Activated naive CD4-positive, alpha-beta T cell treated with anti-CD3 and anti-CD28 coated beads, Interleukin-2, amount 50 U/mL, for 24 hours (primary cell): ENCODE measurements around the gene CHPT1.
"Not testable (repeated sequence)": the region's sequence is repeated elsewhere in the genome, so short reads cannot be mapped to it uniquely, and the experiment has no call there.

Source experiments
- H3K27ac Mint-ChIP-seq: one replicate; pipeline ENCODE4 v1.8.0; 2021; ENCODE audit warnings: mild to moderate bottlenecking, mixed read lengths
- H3K27me3 Mint-ChIP-seq: one replicate; pipeline ENCODE4 v1.8.0; 2021; ENCODE audit warnings: mixed read lengths
- H3K36me3 Mint-ChIP-seq: one replicate; pipeline ENCODE4 v1.8.0; 2021; ENCODE audit warnings: mixed read lengths
- H3K4me1 Mint-ChIP-seq: one replicate; pipeline ENCODE4 v1.8.0; 2021; ENCODE audit warnings: mixed read lengths
- H3K4me3 Mint-ChIP-seq: one replicate; pipeline ENCODE4 v1.8.0; 2021; ENCODE audit warnings: mild to moderate bottlenecking, mixed read lengths
- H3K9me3 Mint-ChIP-seq: one replicate; pipeline ENCODE4 v1.8.0; 2021; ENCODE audit warnings: mixed read lengths

The CHPT1 gene

GRCh38 chr12:101671833-101672232 lies 25.6 kb upstream of the CHPT1 start:
- Mint-ChIP-seq H3K9me3 (no peaks in the 10 kb centered on the region), H3K27me3 (no peaks in the 10 kb centered on the region), H3K36me3 (no peaks in the 10 kb centered on the region), H3K4me3 (peak overlapping the region; percentile 60), H3K4me1 (peaks cover 24% of the 10 kb centered on the region), H3K27ac (peak overlapping the region; percentile 30)

- no peaks in the 10 kb centered on the region for H3K27me3 Mint-ChIP-seq
- H3K4me1 Mint-ChIP-seq = peaks cover 17% of the 10 kb centered on the region
- no peaks in the 10 kb centered on the region for H3K36me3 Mint-ChIP-seq
- H3K9me3 Mint-ChIP-seq = no peaks in the 10 kb centered on the region
- H3K4me3 Mint-ChIP-seq = no peak overlapping the region
- H3K27ac Mint-ChIP-seq = no peak overlapping the region
Measured at GRCh38 chr12:101675555-101675954, 21.9 kb upstream of the CHPT1 start.

GRCh38 chr12:101676497-101676896 lies 20.9 kb upstream of the CHPT1 start:
- not testable (repeated sequence) for H3K27me3 Mint-ChIP-seq, H3K4me1 Mint-ChIP-seq, H3K4me3 Mint-ChIP-seq, H3K27ac Mint-ChIP-seq, H3K9me3 Mint-ChIP-seq, H3K36me3 Mint-ChIP-seq

- H3K27me3 Mint-ChIP-seq = no peaks in the 10 kb centered on the region
- H3K36me3 Mint-ChIP-seq = no peaks in the 10 kb centered on the region
- no peak overlapping the region for H3K4me3 Mint-ChIP-seq
- H3K9me3 Mint-ChIP-seq = no peaks in the 10 kb centered on the region
- H3K4me1 Mint-ChIP-seq = no peaks in the 10 kb centered on the region
- H3K27ac Mint-ChIP-seq = no peak overlapping the region
Measured at GRCh38 chr12:101678081-101678480, 19.4 kb upstream of the CHPT1 start.

- Mint-ChIP-seq H3K36me3 (no peaks in the 10 kb centered on the region), H3K27me3 (no peaks in the 10 kb centered on the region), H3K9me3 (no peaks in the 10 kb centered on the region), H3K4me1 (no peaks in the 10 kb centered on the region), H3K27ac (no peak overlapping the region), H3K4me3 (no peak overlapping the region)
Measured at GRCh38 chr12:101680240-101680639, 17.2 kb upstream of the CHPT1 start.

- no peak overlapping the region for H3K4me3 Mint-ChIP-seq
Measured at GRCh38 chr12:101680647-101681046, 16.8 kb upstream of the CHPT1 start.

GRCh38 chr12:101681627-101682026 lies 15.8 kb upstream of the CHPT1 start:
- not testable (repeated sequence) for H3K4me1 Mint-ChIP-seq, H3K27ac Mint-ChIP-seq, H3K9me3 Mint-ChIP-seq, H3K36me3 Mint-ChIP-seq, H3K4me3 Mint-ChIP-seq, H3K27me3 Mint-ChIP-seq

More at GRCh38 chr12:101680647-101681046, 16.8 kb upstream of the CHPT1 start:
- no peaks in the 10 kb centered on the region for H3K4me1 Mint-ChIP-seq
- H3K9me3 Mint-ChIP-seq = no peaks in the 10 kb centered on the region
- no peak overlapping the region for H3K27ac Mint-ChIP-seq
- H3K27me3 Mint-ChIP-seq = no peaks in the 10 kb centered on the region
- no peaks in the 10 kb centered on the region for H3K36me3 Mint-ChIP-seq

GRCh38 chr12:101685092-101685491 lies 12.3 kb upstream of the CHPT1 start:
- Mint-ChIP-seq H3K36me3 (no peaks in the 10 kb centered on the region), H3K27ac (no peak overlapping the region), H3K9me3 (no peaks in the 10 kb centered on the region), H3K4me3 (no peak overlapping the region), H3K27me3 (no peaks in the 10 kb centered on the region), H3K4me1 (no peaks in the 10 kb centered on the region)

- Mint-ChIP-seq H3K27me3 (no peaks in the 10 kb centered on the region), H3K36me3 (no peaks in the 10 kb centered on the region), H3K4me3 (no peak overlapping the region), H3K27ac (no peak overlapping the region), H3K9me3 (no peaks in the 10 kb centered on the region), H3K4me1 (no peaks in the 10 kb centered on the region)
Measured at GRCh38 chr12:101686176-101686575, 11.3 kb upstream of the CHPT1 start.

- H3K36me3 Mint-ChIP-seq = no peaks in the 10 kb centered on the region
- H3K4me3 Mint-ChIP-seq = no peak overlapping the region
- no peak overlapping the region for H3K27ac Mint-ChIP-seq
- peaks cover 4% of the 10 kb centered on the region for H3K4me1 Mint-ChIP-seq
- H3K27me3 Mint-ChIP-seq = no peaks in the 10 kb centered on the region
- H3K9me3 Mint-ChIP-seq = no peaks in the 10 kb centered on the region
Measured at GRCh38 chr12:101690544-101691098, 6.8 kb upstream of the CHPT1 start.

GRCh38 chr12:101691503-101692096 lies 5.8 kb upstream of the CHPT1 start:
- Mint-ChIP-seq H3K27ac (no peak overlapping the region), H3K4me3 (no peak overlapping the region), H3K27me3 (no peaks in the 10 kb centered on the region), H3K4me1 (peaks cover 8% of the 10 kb centered on the region), H3K9me3 (no peaks in the 10 kb centered on the region), H3K36me3 (no peaks in the 10 kb centered on the region)

GRCh38 chr12:101694297-101694848 lies 3.1 kb upstream of the CHPT1 start:
- Mint-ChIP-seq H3K27ac (no peak overlapping the region), H3K4me1 (peaks cover 20% of the 10 kb centered on the region), H3K27me3 (no peaks in the 10 kb centered on the region)

GRCh38 chr12:101694986-101695385 lies 2.5 kb upstream of the CHPT1 start:
- Mint-ChIP-seq H3K4me1 (peaks cover 25% of the 10 kb centered on the region), H3K27ac (no peak overlapping the region), H3K9me3 (no peaks in the 10 kb centered on the region), H3K27me3 (no peaks in the 10 kb centered on the region), H3K4me3 (no peak overlapping the region), H3K36me3 (no peaks in the 10 kb centered on the region)

More at GRCh38 chr12:101694297-101694848, 3.1 kb upstream of the CHPT1 start:
- H3K9me3 Mint-ChIP-seq = no peaks in the 10 kb centered on the region
- no peaks in the 10 kb centered on the region for H3K36me3 Mint-ChIP-seq
- H3K4me3 Mint-ChIP-seq = no peak overlapping the region

- Mint-ChIP-seq H3K9me3 (no peaks in the 10 kb centered on the region), H3K4me1 (peaks cover 25% of the 10 kb centered on the region), H3K4me3 (no peak overlapping the region), H3K27ac (no peak overlapping the region), H3K36me3 (no peaks in the 10 kb centered on the region), H3K27me3 (no peaks in the 10 kb centered on the region)
Measured at GRCh38 chr12:101695706-101696105, 1.7 kb upstream of the CHPT1 start.

- Mint-ChIP-seq H3K27me3 (no peaks in the 10 kb centered on the region), H3K9me3 (no peaks in the 10 kb centered on the region), H3K4me1 (peaks cover 31% of the 10 kb centered on the region), H3K27ac (peak overlapping the region; percentile 10), H3K36me3 (no peaks in the 10 kb centered on the region), H3K4me3 (peak overlapping the region; percentile 90)
Measured at GRCh38 chr12:101696251-101697196, 916 bp upstream of the CHPT1 start.
